GM21786 (cell line): ENCODE results near the gene PIM3.

ENCODE experiments used
- ATAC-seq: cut with Tn5 transposase; IDR thresholded peaks from one replicate; pipeline ENCODE4 v1.9.1; 2021; ENCODE audit not compliant: unreplicated experiment

PIM3 gene

DNA sequence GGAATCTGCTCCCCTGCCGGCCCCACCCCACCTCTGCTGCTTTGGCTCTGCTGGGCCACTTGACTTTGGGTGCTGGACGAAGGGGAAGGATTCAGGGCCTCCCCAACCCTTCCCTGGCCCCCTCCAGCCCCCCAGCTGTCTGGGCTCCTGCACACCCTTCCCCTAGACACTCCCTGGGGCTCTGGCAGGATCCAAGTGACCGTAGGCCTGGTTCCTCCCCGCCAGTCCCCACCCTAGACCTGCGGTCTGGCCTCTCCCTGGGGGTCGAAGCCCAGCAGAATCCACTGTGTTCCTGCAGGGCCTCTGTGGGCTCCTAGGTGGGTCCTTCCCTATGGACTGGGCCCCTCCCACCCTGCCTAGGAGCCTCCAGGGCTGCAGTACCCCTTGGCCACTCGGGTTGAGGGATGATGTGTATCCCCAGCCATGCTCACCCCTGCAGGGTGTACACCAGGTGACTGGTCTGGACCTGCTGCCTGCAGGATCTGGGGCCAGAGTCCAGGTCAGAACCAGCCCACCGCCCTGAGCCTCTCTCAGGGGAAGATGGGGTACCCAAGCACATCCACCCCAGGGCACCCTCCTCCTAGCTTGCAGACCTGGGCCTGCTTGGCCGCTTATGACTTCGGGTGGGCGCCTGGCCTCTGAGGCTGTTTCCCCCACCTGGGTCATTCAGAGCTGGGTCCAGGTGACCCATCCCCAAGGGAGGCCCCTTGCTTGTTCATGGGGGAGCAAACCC is 5.6 kb downstream of the PIM3 start:
- no peak for ATAC-seq

DNA sequence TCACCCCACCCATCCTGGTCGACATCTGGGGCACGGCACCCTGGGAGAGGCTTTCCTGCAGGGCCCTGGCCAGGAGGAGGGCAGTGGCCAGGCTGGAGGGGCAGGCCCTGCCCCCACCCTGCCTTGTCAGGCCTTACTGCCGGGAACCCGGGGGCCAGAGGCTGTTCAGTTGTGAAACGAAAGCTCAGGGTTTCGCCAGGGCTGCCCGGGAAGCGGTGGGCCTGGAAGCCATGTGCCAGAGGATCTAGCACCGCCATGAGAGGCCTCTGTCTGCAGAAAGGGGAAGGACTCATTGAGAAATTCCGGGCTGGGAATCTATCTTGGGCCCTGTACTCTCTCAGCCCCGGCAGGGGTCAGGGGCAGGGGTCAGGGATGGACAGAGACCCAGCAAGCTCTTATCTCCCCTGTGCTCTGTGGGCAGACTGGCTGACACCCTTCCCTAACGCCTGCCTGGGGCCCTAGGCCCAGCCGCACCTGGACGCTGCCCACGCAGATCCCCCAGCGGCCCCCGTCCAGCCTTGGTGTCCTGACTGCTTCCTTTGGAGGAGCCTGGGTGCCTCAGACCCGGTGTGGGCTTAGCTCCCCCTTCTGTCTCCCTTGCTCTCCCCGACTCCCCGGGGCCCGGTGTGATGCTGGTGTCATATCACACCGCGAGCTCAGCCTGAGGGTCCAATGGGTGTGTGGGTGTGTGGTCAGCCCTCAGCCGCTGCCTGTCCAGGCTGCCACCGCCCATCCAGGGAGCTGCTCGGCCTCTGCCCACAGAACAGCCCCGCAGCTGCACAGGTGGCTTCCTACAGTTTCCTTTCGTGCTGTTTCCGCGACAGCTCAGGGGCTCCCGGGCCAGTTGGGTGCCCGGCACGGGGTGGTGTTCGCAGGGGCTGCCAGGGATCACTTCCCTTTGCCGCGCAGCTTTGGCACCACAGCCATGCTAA is 6.5 kb downstream of the PIM3 start:
- ATAC-seq, result no peak

DNA sequence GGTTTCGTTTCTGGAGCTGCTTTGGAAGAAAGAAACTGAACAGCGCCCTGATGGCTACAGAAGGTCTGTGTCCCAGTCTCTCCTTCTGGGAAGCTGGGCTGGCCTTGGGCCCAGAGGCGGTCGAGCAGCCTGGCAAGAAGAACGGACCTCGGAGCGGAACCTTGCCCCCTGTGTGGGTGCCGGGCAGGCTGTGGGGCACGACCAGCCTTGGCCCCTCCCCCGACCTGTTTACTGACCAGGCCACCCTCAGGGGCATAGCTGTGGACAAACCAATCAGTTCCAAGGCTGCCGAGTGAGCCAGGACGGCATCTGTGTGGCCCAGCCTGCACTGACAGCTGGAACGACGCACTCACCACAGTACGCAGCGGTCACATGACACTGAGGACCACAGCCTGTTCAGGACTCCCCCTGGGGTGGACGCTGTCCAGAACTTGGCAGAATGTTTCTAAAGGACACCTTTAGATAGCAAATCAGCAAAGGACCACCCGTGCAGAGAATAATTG is 7.2 kb downstream of the PIM3 start:
- ATAC-seq, result no peak

DNA sequence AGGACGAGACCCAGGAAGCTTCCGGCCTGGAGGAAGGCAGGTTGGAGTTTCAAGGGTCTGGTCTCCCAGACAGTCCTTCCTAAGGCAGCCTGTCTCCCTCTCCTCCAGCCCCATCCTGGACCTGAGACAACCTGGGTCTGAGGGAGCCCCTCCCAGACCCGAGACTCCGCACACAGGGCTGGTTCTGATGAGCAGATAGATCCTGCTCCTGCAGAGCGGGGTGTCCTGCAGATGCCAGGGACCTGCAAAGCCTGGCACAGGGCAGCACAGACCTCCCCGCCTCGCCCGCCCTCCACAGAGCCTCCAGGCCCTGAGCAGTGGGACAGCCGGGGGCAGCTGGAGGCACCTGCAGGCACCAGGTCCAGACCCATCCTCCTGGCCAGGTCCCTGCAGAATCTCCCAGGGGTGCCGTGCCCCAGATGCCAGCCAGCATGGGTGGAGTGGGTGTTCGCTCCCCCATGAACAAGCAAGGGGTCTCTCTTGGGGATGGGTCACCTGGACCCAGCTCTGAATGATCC is 7.8 kb downstream of the PIM3 start:
- ATAC-seq, result no peak

DNA sequence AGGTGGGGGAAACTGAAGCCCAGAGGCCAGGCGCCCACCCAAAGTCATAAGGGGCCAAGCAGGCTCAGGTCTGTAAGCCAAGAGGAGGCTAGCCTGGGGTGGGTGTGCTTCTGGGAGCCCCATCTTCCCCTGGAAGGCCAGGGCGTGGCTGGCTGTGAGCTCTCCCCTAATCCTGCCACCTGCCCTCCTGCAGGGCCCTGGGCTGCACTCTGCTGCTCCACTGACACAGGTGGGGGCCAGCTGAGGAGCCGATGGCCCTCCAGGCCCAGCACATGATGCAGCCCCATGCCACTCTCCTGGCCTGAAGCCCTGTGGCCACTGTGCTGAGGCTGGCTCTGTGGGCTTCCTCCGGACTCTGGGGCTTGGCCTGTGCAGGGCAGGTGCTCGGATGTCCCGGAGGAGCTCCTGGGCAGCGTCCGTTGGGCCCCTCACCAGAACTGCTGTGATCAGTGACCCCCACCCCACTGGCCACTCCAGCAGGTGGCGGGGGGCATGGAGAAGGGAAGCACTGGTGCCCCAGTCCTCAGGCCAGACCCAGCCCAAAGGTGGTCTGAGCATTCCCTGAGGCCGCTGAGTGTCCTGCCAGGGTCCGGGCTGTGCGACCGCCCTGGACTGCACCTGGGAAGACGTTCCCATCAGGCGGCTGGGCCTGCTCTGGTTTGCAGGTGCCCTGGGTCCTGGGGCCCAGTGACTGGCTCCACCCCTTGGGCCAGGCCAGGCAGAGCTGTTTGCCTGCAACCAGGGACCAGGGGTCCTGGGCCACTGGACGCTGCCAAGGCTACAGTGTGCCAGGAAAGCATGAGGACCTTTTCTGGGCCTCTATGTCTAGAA is 8.5 kb downstream of the PIM3 start:
- no peak for ATAC-seq

DNA sequence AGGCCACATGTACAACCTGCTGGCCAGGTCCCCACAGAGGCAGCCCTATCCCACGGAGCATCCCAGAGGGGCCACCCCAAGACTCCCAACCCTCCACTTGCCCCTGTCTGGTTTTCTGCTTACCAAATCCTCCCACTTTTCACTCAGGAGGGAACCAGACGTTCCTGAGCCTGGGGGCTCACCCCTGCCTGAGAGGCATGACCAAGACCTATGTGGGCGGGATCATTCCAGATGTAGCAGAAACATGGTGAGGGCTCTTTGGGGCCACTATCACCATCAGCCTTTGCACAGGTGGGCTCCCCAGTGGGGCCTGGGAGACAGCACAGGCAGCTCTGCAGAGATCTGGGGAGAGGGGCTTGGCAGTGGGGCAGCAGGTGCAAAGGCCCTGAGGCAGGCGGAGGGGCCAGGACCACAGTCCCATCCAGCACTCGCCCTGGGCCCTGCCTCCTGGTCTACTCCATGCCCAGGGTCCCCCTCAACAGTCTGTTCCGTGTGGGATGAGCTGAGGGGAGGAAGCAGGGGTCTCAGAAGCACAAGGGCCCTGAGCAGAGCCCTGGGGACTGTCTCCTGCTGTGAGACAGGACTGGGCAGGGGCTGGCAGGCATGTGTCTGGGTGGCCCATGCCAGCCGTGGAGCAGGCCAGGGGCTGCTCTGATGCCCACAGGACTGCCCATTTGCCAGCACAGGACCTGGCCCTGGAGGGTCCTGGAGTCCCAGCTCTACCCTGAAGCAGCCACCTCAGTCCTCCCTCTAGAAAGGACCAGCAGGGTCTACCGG is 9.4 kb downstream of the PIM3 start:
- no peak for ATAC-seq

DNA sequence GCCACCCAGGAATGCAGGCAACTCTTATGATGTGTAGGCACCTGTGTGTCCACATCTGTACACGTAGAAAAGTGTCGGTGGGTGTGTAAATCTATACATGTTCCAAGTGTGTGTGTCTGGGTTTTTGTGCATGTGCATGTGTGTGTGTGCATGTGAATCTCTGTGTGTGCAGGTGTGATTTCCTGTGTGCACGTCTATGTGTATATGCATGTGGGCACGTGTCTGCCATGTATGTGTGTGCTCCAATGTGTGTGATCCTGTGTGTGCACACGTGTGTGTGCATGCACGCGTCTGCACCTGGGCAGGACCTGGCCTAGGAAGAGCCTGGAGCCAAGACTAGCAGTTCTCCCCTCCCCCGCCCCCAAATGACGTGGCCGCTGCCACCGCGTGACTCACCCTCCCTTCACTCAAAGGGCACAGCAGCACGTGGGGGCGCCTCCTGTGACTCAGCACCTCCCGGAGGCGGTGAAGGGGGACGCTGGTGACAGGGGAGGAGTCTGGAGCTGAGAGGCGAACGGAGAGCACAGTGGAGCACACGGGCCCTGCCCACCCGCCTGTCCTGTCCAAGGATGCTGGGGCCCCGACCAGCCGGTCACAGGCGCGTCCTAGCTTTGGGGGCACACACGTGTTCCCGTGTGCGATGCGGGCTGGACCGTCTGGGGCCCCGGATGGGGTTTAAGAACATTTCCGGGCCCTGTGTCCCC is 10.1 kb downstream of the PIM3 start:
- peak; percentile 69 for ATAC-seq

DNA sequence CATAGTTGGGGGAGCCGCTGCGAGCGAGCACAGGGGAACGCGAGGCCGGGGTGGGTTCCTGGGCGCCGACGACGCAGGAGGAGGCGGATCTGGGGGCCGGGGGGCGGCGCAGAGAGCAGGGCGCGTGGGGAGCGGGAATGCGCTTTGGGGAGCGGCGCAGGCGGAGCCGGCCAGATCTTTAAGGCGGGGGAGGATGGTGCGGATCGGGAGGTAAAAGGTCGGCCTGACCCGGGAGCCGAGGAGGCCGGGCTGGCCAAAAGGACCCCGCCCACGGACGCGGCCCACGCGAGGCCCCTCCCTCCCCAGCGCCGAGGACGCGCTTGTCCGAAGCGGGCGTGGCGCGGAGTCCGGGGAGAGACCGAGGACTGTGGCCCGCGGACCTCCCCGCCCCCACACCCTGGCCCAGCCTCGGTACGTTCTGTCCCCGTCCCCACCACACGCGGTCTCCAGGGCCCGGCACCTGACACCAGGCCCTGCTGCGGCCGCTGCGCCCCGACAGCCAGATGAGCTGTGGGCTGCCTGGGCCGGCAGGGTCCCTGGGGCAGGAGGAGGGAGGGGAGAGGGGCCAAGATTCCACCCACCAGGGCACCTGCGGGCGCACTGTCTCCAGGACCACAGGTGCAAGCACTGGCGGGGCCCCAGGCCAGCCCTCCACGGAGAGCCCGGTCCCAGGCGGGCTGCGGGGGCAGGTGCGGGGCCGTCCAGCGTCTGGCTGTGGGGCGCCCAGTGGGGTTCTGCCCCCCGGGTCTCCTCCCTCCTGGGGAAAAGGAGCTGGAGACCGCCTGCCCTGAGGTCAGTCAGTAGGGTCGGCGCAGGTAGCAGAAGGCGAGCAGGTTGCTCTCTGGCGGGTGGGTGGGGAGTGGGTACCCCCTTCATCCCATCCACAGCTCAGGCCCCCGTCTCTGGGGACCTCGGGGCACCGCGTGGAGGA is 10.9 kb downstream of the PIM3 start:
- ATAC-seq, result peak; percentile 28

DNA sequence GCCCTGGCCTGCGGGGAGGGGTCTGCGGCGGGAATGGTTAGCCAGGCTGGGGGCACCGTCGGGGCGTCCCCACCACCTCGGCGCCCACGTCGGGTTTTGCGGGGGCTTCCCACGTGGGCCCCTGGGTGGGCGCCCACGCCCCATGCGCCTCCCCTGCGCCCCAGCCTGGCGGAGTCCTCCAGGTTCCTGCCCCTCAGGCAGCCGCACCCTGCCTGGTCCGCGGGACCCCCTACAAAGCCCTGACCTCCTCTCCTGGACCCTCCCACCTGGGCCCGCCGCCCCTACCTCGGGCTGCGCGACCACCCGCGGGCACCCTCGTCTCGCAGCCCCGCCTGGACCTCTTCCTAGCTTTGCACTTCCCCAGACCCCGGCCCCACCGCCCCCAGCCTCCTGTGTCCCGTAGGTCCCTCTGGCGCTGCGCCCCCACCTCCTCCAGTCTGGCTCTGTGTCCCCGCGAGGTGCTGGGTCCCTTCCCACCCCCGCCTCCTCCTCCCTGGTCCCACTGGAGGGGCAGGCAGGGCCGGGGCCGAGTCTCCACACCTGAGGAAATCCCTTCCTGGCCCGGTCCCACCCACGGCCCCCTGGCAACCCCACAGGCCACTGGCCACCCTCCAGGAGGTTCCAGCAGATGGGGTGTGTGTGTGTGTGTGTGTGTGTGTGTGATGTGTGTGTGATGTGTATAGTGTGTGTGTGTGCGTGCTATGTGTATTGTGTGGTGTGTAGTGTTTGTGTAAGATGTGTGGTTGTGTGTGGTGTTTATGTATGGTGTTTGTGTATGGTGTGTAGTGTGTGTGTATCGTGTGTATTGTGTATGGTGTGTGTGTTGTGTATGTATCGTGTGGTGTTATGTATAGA is 11.8 kb downstream of the PIM3 start:
- ATAC-seq, result no peak

DNA sequence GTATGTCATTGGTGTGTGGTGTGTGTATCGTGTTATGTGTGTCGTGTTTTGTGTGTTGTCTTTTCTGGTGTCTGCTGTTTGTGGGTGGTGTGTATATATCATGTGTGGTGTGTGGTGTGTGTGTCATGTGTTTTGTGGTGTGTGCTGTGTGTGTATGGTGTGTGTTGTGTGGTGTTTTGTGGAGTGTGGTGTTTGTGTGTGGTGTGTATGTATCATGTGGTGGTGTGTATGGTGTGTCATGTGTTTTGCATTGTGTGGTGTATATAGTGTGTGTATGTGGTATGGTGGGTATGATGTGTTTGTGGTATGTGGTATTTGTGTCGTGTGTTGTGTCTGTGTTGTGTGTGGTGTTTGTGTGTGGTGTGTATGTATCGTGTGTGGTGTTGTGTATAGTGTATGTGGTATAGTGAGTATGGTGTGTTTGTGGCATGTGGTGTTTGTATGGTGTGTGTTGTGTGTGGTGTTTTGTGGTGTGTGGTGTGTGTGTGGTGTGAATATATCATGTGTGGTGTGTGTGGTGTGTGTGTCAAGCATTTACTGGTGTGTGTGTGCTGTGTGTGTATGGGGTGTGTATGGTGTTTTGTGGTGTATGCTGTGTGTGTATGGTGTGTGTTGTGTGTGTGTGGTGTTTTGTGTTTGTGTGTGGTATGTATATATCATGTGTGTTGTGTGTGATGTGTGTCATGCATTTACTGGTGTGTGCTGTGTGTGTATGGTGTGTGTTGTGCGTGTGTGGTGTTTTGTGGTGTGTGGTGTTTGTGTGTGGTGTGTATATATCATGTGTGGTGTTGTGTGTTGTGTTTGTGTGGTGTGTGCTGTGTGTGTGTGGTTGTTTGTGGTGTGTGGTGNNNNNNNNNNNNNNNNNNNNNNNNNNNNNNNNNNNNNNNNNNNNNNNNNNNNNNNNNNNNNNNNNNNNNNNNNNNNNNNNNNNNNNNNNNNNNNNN is 12.7 kb downstream of the PIM3 start:
- no peak for ATAC-seq

DNA sequence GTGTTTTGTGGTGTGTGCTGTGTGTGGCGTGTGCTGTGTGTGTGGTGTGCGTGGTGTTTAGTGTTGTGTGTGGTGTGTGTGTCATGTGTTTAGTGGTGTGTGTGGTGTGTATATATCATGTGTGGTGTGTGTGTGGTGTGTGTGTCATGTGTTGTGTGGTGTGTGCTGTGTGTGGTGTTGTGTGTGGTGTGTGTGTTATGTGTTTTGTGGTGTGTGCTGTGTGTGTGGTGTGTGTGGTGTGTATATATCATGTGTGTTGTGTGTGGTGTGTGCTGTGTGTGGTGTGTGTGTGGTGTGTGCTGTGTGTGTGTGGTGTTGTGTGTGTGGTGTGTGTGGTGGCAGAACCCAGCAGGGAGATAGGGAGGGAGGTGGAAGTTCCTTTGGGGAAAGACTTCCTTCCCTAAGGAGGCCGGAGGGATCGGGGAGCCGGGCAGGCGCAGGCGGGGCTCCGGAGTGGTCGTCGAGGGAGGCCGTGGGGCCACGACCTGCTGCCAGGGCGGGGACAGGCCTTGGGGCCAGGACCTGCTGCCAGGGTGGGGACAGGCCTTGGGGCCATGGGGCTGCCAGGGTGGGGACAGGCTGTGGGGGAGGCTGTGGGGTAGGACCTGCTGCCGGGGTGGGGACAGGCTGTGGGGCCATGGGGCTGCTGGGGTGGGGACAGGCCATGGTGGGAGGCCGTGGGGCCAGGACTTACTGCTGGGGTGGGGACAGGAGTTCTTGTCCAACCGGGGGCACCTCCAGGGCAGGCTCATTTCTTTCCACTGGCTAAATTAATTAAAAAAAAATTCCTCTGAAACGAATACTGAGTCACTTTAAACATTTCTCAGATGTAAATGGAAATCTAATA is 15.2 kb downstream of the PIM3 start:
- ATAC-seq, result no peak

DNA sequence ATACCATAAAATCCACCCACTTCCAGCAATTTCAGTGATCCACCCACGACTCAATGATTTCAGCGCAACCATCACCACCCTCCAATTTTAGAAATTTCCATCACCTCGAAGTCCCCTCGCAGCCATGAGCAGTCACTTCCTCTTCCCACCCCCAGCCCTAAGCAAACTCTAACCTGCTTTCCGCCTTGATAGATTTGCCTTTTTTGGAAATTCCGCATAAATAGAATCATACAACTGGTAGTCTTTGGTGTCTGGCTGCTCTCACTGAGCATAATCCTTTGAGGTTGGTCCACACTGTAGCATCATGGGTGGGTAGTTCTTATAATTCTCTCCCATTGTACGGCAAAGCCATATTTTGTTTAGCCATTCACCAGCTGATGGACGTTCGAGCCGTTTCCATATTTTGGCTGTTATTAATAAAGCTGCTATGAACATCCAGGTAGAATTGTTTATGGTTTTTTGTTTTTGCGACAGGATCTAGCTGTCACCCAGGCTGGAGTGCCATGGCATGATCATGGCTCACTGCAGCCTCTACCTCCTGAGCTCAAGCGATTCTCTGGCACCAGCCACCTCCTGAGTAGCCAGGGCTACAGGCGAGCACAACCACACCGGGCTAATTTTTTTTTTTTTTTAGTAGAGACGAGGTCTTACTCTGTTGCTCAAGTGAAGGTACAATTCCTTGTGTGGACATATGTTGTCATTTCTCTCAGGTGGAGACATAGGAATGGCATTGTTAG is 16.0 kb downstream of the PIM3 start:
- ATAC-seq, result no peak

DNA sequence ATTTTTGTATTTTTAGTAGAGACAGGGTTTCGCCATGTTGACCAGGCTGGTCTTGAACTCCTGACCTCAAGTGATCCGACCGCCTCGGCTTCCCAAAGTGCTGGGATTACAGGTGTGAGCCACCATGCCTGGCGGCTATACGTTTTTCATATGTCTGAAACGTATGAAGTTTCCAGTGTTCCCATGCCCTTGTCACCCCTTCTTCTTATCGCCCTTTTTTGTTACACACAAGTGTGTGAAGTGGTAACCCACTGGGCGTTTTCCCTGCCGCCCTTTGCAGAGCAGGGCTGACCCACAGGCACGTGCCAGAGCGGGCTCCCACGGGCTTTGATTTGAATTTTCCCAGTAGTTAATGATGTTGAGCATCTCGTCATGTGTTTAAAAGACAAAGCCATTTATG is 17.0 kb downstream of the PIM3 start:
- no peak for ATAC-seq

DNA sequence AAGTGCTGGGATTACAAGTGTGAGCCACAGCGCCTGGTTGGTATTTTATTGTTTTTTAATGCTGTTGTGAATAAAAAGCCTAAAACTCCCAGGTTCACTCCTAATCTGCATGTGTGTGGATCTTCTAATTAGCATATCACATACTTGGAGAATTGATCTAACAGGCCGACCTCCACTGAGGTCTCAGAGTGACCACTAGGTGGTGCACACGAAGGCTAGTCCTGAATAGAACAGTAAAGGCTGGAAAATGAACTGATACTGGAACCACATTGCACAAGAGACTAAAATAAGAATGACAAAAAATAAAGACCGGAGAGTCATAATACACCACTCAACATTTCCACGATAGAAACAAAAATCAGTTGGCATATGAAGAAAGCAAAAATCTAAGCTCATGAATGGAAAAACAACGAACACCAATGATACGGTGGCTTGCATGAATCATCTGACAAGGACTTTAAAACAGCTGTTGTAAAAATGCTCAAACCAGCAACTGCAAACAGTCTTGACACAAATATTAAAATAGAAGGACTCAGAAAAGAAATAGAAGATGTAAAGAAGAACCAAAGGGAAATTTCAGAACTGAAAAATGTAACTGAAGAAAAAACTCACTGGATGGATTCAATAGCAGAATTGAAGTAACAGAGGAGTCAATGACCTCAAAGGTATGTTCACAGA is 19.2 kb downstream of the PIM3 start:
- no peak for ATAC-seq
